Coronary artery (tissue), 2 donors: Measurements from ENCODE around the gene FRAT1.
A peak's percentile ranks its signal among the peaks of the same experiment; 100 is the strongest.

Source experiments
- DNase-seq: peaks from one replicate; pipeline ENCODE4 v3.0.0-alpha.2; 2017; ENCODE audit warnings: low spot score
- H3K27ac ChIP-seq, 2 donors: fragments of 200-600 bp; sonication (generic); one replicate each; pipeline ENCODE4 v1.5.1; 2016 to 2019
- H3K4me3 ChIP-seq: fragments of 200-600 bp; sonication (generic); 2 replicates; pipeline ENCODE4 v1.5.1; 2016; ENCODE audit warnings: mild to moderate bottlenecking, moderate library complexity
- TF ChIP-seq, protein P1 (sequence below): fragments of 200-600 bp; sonication (generic); IDR thresholded peaks from one replicate; pipeline ENCODE4 v1.5.1; 2019; ENCODE audit warnings: antibody characterized with exemption

The FRAT1 gene

DNA sequence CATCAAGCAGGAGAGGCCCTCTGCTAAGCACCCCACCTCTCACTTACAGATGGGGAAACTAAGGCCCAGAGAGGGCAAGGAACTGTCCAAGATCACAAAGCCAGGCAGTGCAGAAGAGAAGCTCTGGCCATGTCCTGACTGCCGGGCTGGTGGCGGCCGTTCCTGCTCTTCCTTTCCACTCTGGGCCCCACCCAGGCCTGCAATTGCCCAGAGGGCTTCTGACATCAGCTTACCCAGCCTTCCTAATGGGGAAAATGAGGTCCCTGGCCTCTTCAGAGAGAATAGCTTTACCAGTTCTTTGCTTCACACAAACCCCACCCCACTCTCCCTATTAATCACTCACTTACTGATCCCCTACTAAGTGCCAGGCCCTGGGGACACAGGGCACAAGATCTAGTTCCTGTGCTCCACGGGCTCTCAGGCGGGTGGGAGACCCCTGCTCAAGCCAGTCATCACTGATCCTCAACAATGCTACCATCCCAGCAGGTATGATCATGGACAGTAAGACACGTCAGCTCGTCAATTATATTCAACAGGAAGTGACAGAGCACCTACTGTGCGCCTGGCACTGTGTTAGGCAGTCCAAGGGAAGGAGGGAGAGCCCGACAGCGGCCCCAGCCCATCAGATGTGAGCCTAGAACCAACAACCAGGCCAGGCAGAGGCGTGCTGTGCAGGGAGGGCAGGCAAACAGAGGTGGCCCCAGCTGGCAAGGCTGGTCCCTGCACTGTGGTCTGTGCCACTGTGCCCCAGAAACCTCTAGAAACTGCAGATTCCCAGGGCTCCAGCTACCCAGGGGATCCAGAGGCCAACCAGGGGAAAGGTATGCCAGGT is 41.9 kb downstream of the FRAT1 start:
- TF ChIP-seq, protein P1, sequence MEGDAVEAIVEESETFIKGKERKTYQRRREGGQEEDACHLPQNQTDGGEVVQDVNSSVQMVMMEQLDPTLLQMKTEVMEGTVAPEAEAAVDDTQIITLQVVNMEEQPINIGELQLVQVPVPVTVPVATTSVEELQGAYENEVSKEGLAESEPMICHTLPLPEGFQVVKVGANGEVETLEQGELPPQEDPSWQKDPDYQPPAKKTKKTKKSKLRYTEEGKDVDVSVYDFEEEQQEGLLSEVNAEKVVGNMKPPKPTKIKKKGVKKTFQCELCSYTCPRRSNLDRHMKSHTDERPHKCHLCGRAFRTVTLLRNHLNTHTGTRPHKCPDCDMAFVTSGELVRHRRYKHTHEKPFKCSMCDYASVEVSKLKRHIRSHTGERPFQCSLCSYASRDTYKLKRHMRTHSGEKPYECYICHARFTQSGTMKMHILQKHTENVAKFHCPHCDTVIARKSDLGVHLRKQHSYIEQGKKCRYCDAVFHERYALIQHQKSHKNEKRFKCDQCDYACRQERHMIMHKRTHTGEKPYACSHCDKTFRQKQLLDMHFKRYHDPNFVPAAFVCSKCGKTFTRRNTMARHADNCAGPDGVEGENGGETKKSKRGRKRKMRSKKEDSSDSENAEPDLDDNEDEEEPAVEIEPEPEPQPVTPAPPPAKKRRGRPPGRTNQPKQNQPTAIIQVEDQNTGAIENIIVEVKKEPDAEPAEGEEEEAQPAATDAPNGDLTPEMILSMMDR: no peak
- H3K4me3 ChIP-seq: no peak overlapping the region
- no peak for DNase-seq
- H3K27ac ChIP-seq: no peak overlapping the region

DNA sequence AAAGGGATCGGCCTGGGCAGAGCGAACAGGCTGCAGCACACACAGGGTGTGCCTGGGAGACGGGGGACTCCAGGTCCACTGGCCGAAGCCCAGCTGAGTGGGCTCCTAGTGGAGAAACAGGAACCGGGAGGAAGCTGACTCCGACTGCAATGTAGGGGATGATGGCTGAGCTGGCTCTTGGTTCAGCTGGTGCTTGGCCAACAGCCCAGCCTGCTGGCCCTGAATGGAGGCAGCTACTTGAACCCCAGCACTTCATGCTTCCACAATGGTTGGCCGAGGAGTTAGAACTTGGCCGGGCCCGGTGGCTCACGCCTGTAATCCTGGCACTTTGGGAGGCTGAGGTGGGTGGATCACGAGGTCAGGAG is 42.4 kb downstream of the FRAT1 start:
- TF ChIP-seq, protein P1: no peak
- Histone ChIP-seq H3K27ac (no peak overlapping the region), H3K4me3 (no peak overlapping the region)
- no peak for DNase-seq

DNA sequence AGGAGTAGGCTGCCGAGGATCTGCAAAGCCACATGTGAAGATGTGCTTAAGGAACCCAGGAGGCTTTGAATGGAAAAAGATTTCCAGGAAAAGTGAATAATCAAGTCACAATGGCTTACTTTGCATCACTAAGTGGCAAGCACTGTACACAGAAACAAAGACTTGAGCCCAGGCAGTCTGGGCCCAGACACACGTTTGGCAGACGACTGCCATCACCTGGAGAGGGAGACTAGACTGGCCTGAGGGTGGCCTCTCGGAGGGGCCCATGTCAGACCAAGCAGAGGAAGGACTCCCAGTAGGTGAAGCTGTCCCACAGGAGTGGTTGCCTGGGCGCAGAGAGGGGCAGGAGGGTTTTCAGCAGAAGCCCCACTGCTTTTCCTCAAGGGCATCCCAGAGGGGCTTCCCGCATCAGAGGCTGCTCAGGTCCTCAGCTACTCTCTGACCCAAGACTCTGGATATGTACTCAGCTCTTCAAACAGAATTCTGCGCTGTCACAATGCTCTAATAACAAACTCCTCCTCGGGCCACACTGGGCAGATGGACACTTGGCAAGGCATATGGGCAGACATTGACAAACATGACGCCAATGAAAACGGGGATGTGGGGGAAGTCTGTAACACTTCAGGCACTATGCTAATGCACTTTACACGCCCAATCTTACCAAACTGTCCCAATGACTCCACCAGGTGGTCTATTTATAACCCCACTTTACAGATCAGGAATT is 43.4 kb downstream of the FRAT1 start:
- TF ChIP-seq, protein P1: no peak
- no peak overlapping the region for H3K27ac ChIP-seq
- H3K4me3 ChIP-seq: no peak overlapping the region

DNA sequence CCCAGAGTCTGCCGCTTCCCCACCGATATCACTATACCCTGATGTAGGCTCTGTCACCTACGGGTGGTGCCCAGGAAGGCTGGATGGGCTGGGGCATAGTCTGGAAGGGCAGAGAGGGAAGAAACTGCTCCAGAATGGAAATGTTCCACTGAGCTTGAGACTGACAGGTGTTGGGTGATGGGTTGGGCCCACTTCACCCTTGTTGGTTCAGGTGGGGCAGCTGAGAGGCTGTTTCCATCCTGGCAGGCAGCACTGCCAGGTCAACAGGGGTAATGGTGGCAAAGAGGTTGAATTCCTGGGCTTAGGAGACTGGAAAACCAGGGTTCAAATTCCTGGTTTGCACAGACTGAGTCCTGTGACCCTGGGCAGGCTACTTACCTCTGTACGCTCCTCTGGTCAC is 44.0 kb downstream of the FRAT1 start:
- no peak overlapping the region for H3K4me3 ChIP-seq
- TF ChIP-seq, protein P1: no peak
- DNase-seq: no peak
- no peak overlapping the region for H3K27ac ChIP-seq

More for the DNA sequence above, 43.4 kb downstream of the FRAT1 start:
- no peak for DNase-seq

DNA sequence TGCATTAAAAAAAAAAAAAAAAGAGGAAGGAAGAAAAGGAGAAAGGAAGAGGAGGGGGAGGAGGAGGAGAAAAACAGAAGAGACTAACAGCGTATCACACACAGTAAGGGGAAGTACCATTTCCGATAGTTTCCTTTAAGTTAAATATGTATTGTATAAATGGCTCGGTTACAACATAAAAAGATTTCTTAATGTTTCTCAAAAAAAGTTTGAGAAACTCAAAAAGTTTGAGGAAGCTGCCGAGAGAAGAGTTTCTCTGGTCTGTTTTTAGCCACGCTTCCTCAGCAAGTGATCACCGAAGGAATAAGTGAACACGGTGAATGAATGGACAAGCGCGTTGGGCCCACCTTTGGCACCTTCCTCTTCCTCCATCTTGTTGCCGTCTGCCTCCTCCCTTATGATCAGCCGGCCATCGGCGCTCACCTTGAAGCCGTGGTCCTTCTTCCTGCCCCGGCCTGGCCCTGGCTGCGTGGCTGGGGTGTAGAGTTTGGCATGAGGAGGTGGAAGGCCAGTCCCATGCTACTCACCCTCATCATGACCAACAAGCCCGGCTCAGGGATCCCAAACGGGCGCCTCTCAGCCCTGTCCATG is 46.8 kb downstream of the FRAT1 start:
- Histone ChIP-seq H3K27ac (peak overlapping the region in 1 of 2 donors; percentile 69), H3K4me3 (no peak overlapping the region)
- TF ChIP-seq, protein P1: no peak
- DNase-seq: no peak

DNA sequence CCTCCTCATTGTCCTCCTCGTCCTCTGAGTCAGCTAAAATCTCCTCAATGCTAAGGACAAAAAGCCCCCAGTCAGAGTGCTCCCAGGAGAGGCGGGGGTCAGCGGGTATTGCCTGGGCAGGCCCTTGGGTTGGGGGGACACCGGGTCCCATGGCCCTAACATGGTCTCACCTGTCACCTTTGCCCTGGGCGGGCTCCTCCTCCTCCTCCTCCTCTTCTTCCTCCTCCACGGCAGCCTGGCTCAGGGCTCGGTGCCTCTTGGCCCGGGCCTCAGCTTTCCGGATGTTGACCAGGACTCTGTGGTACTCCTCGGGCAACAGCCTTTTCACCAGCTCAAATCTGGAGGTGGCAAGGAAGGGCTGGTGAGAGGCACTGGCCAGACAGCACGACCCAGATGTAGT is 47.5 kb downstream of the FRAT1 start:
- TF ChIP-seq, protein P1: no peak
- DNase-seq: no peak
- Histone ChIP-seq H3K27ac (peak overlapping the region in 1 of 2 donors; percentile 69), H3K4me3 (no peak overlapping the region)
